ENCODE data around the gene PPM1K.

PPM1K gene

DNA sequence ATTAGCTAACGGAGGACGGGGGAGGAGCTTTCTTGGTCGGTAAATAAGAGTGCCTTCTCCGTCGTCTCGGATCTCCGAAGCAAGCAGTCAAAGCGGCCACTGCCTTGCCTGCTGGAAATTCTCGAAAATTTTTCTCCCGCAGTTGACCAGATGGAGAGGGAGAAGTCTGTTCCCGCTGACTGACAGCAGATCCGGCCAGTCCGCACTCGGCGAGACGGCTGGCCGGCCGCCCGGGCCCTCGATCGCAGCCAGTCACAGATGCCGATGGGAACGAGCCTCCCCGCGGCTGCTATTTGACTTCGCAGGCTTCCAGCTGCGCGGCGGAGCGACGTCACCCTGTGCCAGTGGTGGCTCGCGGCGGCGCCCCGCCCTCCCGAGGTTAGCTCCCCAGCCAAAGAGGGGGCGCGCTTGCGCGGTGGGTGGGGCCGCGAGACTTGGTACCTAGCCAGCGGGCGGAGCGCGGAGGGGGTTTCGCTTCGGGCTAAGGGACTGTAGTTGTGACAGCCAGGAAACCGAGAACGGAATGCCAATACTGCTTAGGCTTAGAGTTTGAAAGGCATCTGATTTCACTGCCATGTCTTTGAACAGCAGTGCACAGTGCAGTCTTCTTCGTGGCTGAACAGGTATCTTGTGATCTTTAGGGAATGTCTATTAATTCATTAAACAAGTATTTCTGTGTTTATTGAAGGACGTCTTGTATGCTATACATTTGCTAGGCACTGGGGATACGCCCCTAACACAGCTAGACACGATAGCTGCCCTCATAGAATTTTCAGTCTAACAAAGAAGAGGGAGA is at the start of gene PPM1K:
TSS of gene PPM1K (minus strand) at position 123 of the 796 bp plus-strand sequence. CDS start 5,978 bp downstream, outside the sequence.
- H3K4me3 ChIP-seq = peak within 1 kb of the TSS; percentile 72 to 88
- peaks cover 0 to 68% (median 31%) of the 10 kb centered on the region in 4 donors for H3K4me1 ChIP-seq
- H3K9me3 ChIP-seq = no peaks in the 10 kb centered on the region
- no peaks in the 10 kb centered on the region for H3K36me3 ChIP-seq
- TF ChIP-seq, protein P1, sequence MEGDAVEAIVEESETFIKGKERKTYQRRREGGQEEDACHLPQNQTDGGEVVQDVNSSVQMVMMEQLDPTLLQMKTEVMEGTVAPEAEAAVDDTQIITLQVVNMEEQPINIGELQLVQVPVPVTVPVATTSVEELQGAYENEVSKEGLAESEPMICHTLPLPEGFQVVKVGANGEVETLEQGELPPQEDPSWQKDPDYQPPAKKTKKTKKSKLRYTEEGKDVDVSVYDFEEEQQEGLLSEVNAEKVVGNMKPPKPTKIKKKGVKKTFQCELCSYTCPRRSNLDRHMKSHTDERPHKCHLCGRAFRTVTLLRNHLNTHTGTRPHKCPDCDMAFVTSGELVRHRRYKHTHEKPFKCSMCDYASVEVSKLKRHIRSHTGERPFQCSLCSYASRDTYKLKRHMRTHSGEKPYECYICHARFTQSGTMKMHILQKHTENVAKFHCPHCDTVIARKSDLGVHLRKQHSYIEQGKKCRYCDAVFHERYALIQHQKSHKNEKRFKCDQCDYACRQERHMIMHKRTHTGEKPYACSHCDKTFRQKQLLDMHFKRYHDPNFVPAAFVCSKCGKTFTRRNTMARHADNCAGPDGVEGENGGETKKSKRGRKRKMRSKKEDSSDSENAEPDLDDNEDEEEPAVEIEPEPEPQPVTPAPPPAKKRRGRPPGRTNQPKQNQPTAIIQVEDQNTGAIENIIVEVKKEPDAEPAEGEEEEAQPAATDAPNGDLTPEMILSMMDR (IDR thresholded peaks at IDR 0.05) = peak in 1 of 2 experiments; percentile 36
- H3K27me3 ChIP-seq = no peaks in the 10 kb centered on the region
- DNase-seq = peak; percentile 99 to 100
- intact Hi-C loops (cut with DNase I; ENCODE audit: low total_unique reads) = loop anchor here (5.0 kb wide), 1 partner anchor 262 kb away; no protein-coding TSS in a partner anchor
- H3K27ac ChIP-seq = peak within 1 kb of the TSS; percentile 98 to 99

- Histone ChIP-seq H3K36me3 (no peaks in the 10 kb centered on the region), H3K27me3 (no peaks in the 10 kb centered on the region), H3K4me1 (peaks cover 0 to 10% (median 0%) of the 10 kb centered on the region in 4 donors), H3K4me3 (no peak overlapping the region), H3K27ac (no peak overlapping the region), H3K9me3 (no peaks in the 10 kb centered on the region)
- TF ChIP-seq, protein P1 (IDR thresholded peaks at IDR 0.05) = no peak
- intact Hi-C loops (cut with DNase I; ENCODE audit: low total_unique reads) = no loop called here
- no peak for DNase-seq
Observed at GRCh38 chr4:88333741-88334405, 49.5 kb upstream of the PPM1K start.

DNA sequence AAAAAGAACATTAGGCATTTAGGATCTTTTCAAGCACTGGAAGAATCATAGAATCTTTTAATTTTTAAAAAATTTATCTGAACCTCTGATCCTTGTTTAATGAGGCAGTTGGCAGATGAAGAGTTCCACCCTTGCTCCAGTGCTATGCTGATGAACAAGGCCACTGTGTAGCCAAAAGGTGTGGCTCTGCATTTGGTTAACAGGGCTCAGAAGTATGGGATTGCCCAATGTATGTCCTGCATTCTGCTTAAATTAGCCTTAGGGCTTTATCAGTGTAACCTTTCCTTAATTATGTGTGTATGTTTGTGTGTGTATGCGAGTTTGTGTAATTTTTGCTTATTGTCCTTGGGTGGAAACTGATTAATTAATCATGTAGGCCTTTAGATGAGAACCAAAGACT is 43.3 kb upstream of the PPM1K start:
- Histone ChIP-seq H3K36me3 (no peaks in the 10 kb centered on the region), H3K27me3 (no peaks in the 10 kb centered on the region), H3K4me1 (no peaks in the 10 kb centered on the region), H3K27ac (no peak overlapping the region), H3K4me3 (no peak overlapping the region), H3K9me3 (no peaks in the 10 kb centered on the region)
- no peak for DNase-seq
- intact Hi-C loops (cut with DNase I; ENCODE audit: low total_unique reads) = no loop called here
- TF ChIP-seq, protein P1 (IDR thresholded peaks at IDR 0.05) = no peak

GRCh38 chr4:88320780-88321373 is 36.5 kb upstream of the PPM1K start:
- TF ChIP-seq, protein P1 (IDR thresholded peaks at IDR 0.05) = no peak
- Histone ChIP-seq H3K27ac (peak overlapping the region in 1 of 2 donors; percentile 6), H3K4me3 (no peak overlapping the region), H3K36me3 (no peaks in the 10 kb centered on the region), H3K9me3 (no peaks in the 10 kb centered on the region), H3K4me1 (no peaks in the 10 kb centered on the region), H3K27me3 (no peaks in the 10 kb centered on the region)
- DNase-seq = peak in 1 of 2 donors; percentile 52
- intact Hi-C loops (cut with DNase I; ENCODE audit: low total_unique reads) = no loop called here

GRCh38 chr4:88320224-88320779 is 35.9 kb upstream of the PPM1K start:
- Histone ChIP-seq H3K36me3 (no peaks in the 10 kb centered on the region), H3K27ac (peak overlapping the region in 1 of 2 donors; percentile 6), H3K4me3 (no peak overlapping the region), H3K27me3 (no peaks in the 10 kb centered on the region), H3K4me1 (no peaks in the 10 kb centered on the region), H3K9me3 (no peaks in the 10 kb centered on the region)
- TF ChIP-seq, protein P1 (IDR thresholded peaks at IDR 0.05) = no peak
- intact Hi-C loops (cut with DNase I; ENCODE audit: low total_unique reads) = no loop called here
- no peak for DNase-seq
